Testis (tissue), 2 donors: ENCODE measurements around the gene ITGB1.

ENCODE experiments used
- CTCF ChIP-seq, 3 experiments: fragments of 450-650 bp in 2 of 3; fragments of 200-600 bp in 1 of 3; sonication (generic) in 1 of 3; IDR thresholded peaks; one replicate each; pipeline ENCODE4 v1.5.1; 2016 to 2019; ENCODE audit warnings: antibody characterized with exemption in 3 of 3, mild to moderate bottlenecking in 2 of 3, moderate library complexity in 1 of 3
- POLR2A ChIP-seq: fragments of 450-650 bp; IDR thresholded peaks from one replicate; pipeline ENCODE4 v1.6.1; 2017; ENCODE audit warnings: antibody characterized with exemption, mild to moderate bottlenecking, moderate library complexity

GRCh38 chr10:32943854-32944661, 14.0 kb downstream of the ITGB1 start:
- TF ChIP-seq CTCF (IDR thresholded peaks at IDR 0.05) (no peak), POLR2A (no peak)
